Glomerular visceral epithelial cell (primary cell): ENCODE data around the gene HCRTR1.
"Not testable (repeated sequence)": the region's sequence is repeated elsewhere in the genome, so short reads cannot be mapped to it uniquely, and the experiment has no call there.

ENCODE experiments used
- DNase-seq: peaks from one replicate; pipeline ENCODE4 v3.0.0-alpha.2; 2016; ENCODE audit errors: extremely low spot score

Gene HCRTR1

GRCh38 chr1:31581821-31582810 is 35.4 kb upstream of the HCRTR1 start:
- no peak for DNase-seq

GRCh38 chr1:31583082-31583994 is 34.2 kb upstream of the HCRTR1 start:
- no peak for DNase-seq

DNA sequence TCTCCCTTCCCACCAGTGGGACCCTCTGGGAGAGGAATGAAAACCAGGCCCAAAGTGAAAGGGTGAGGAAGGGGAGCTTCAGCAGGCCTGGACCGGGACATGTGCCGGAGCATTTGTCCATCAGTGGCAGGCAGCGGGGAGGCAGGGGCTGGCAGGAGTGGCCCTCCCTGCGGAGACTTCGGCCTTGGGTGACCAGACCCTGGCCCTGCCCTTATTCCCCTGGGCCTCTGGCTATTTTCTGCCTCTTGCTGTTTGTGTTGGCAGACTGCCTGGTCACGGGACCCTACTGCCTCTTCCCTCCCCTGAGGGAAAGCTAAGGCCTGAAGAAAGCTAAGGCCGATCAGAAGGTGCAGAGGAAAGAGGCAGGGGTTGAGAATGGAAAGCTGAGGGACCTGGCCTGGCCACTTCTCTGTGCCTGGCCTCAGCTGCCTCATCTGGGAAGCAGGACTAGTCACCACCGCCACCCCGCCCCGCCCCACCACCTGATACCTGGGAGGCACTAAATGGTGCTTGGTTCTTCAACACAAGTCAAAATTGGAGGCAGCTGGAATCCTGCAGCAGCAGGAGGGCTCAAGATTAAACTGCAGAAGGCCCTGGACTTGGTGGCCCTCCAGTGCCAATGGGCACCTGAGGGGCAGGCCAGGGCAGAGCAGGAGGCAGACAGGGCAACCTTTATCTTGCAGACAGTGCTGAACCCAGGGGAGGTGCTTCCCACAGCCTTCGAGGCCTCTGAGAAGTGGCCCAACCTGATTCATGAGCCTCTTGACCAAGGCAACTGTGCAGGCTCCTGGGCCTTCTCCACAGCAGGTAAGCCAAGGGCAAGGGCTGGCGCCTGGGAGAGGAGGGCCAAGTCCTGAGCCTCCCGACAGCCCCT is 33.3 kb upstream of the HCRTR1 start:
- DNase-seq = peak; percentile 61

DNA sequence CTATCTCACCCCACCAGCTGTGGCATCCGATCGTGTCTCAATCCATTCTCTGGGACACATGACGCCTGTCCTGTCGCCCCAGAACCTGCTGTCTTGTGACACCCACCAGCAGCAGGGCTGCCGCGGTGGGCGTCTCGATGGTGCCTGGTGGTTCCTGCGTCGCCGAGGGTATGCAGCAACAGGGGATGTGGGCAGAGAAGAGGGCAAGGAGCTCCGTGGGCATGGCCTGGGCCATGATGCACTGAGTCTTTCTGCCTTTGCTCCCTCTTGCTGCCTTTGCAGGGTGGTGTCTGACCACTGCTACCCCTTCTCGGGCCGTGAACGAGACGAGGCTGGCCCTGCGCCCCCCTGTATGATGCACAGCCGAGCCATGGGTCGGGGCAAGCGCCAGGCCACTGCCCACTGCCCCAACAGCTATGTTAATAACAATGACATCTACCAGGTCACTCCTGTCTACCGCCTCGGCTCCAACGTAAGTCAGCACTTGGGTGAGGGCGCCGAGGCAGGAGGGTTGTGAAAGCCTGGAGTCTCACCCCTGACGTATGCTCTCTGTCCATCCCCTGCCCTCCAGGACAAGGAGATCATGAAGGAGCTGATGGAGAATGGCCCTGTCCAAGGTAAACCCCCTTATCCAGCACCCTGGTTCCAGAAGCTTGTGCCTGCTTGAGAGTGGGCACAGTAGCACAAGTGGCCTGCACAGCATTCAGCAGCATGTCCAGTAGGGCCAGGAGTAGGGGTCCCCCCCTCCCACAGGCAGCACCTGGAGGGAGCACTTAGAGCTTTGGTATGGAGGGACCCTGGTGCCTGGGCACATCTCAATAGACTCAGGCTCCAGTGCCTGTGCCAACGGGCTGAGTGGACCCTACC is 32.4 kb upstream of the HCRTR1 start:
- DNase-seq = no peak

- no peak for DNase-seq
Observed at GRCh38 chr1:31585736-31586365, 31.6 kb upstream of the HCRTR1 start.

- DNase-seq = no peak
Observed at GRCh38 chr1:31586376-31587327, 30.8 kb upstream of the HCRTR1 start.

DNA sequence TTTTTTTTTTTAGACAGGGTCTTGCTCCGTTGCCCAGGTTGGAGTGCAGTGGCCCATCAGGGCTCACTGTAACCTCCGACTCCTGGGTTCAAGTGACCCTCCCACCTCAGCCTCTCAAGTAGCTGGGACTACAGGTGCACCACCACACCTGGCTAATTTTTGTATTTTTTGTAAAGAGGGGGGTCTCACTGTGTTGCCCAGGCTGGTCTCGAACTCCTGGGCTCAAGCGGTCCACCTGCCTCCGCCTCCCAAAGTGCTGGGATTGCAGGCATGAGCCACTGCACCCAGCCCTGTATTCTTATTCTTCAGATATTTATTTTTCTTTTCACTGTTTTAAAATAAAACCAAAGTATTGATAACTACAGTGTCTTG is 30.2 kb upstream of the HCRTR1 start:
- not testable (repeated sequence) for DNase-seq

- DNase-seq = peak; percentile 79
Observed at GRCh38 chr1:31587720-31588423, 29.6 kb upstream of the HCRTR1 start.

DNA sequence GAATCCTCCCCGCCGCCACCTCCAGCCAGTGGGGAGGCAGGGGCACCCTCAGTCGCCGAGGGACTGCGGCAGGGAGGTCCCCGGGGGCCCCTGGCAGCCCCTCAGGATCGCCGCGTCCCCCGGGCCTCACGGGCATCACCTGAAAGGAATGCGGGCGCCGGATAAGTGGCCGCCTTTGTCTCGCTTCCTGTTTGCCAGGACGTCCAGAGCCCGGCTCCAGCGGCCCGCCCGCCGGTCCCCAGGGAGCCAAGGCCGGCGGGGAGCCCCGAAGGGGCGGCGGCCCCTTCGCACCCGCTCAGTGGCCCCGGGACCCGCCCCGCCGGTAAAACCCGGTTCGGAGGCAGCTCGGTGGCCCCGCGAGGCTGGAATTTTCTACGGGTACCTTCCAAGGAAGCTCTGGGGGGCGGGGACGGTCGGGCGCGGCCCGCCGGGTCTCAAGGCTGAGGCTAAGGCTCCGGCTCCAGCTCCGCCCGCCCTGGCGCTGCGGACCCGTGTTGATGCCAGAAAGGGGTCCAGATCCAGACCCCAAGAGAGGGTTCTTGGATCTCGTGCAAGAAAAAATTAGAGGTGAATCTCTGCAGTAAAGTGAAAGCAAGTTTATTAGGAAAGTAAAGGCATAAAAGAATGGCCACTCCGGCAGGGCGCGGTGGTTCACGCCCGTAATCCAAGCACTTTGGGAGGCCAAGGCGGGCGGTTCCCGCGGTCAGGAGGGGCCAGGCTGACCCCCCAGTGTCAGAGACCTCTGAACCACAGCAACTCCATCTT is 28.6 kb upstream of the HCRTR1 start:
- peak; percentile 58 for DNase-seq

DNA sequence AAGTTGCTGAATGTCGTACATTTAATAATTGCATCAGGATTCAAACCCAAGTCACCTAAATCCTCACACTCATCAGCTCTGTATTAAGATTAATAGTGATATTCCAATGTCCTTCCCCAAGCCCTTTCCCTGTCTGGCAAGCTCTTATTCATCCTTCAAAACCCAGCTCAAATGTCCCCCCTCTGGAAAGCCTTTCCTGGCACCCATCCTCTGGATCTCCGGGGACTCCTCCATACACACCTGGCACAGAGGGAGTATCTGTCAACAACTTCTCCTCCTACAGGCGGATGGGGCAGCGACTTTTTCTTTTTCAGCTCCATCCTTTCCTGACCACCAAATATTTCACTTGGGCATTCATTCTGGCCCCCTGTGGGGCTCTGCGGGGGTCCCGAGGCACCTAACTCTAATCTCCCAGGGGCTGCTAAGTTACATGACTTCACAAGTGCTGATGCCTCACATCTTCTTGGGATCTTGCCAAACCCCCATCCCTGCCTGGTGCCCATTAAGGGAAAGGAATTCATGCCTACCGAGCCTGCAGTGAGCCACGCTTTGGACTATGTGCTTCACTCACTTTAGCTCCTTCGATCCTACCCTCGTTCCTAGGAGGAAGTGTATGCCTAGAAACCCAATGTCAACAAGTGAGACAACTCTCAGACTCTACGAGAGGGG is 25.9 kb upstream of the HCRTR1 start:
- peak; percentile 98 for DNase-seq

GRCh38 chr1:31592132-31592531 is 25.4 kb upstream of the HCRTR1 start:
- no peak for DNase-seq

GRCh38 chr1:31593136-31593665 is 24.3 kb upstream of the HCRTR1 start:
- no peak for DNase-seq

GRCh38 chr1:31593770-31594632 is 23.5 kb upstream of the HCRTR1 start:
- DNase-seq = peak; percentile 81

DNA sequence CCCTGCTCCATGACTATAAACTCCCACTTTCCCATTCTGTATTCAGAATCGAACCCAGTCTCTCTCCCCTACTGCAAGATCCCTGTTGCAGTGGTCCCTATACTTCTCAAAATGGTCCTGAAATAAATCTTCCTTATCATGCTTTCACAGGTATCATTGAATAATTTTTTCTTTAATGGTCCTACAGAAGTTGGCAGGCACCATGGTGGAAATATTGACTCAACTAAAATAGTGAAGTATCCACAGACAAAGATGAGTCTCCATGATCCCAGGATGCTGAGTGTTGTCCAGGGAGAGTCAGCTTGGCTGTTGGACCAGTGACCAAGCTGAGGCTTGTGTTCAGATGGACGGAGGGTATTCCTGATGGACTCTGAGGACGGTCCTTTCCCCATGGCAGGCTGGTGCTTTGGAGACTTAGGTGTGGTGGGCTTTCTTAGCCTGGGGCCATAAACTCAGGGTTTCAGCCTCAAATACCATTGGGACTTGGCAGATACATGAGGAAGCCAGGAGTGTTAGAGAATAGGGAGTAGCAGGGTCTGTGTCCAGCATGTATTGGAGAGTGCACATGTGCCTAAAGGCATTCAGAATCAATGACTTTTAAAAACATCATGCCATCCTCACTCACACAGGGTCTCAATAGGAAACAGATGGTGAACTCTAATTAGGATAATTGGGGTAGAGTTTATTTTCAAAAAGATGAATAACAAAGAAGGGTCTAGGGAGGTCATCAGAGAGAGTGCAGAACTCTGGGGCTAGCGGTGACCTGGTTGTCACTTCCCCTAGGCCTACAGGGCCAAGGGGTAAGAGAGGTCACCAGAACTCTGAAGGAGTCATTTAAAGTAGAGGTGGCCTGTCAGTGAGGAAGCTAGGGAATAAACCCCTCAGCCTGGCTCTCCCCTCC is 21.4 kb upstream of the HCRTR1 start:
- no peak for DNase-seq

GRCh38 chr1:31596737-31597097 is 20.8 kb upstream of the HCRTR1 start:
- no peak for DNase-seq
